DOHH2 (cell line): ENCODE data around the gene TCF7.

ENCODE experiments used
- H3F3A ChIP-seq: fragments of 200-600 bp; sonication (generic), shearing (Covaris generic); 2 replicates; pipeline ENCODE4 v1.6.0; 2016; ENCODE audit warnings: antibody characterized with exemption, mild to moderate bottlenecking; ENCODE audit not compliant: control insufficient read depth, insufficient read depth
- H3K27ac ChIP-seq: fragments of 200-600 bp; sonication (generic); 2 replicates; pipeline ENCODE4 v1.5.1; 2014; ENCODE audit warnings: low read depth, mild to moderate bottlenecking, low read length, moderate library complexity
- H3K27me3 ChIP-seq: fragments of 200-600 bp; sonication (generic); 2 replicates; pipeline ENCODE4 v1.6.1; 2014; ENCODE audit warnings: mild to moderate bottlenecking, low read length, mixed read lengths; ENCODE audit not compliant: control insufficient read depth
- H3K36me3 ChIP-seq: fragments of 200-600 bp; sonication (generic); 2 replicates; pipeline ENCODE4 v1.6.1; 2014; ENCODE audit warnings: mild to moderate bottlenecking, low read length, moderate library complexity, mixed read lengths; ENCODE audit not compliant: control insufficient read depth
- H3K4me1 ChIP-seq: fragments of 200-600 bp; sonication (generic); 2 replicates; pipeline ENCODE4 v1.6.1; 2014; ENCODE audit warnings: mild to moderate bottlenecking, low read length, mixed read lengths; ENCODE audit not compliant: control insufficient read depth
- H3K4me2 ChIP-seq: fragments of 200-600 bp; sonication (generic); 2 replicates; pipeline ENCODE4 v1.6.0; 2014; ENCODE audit warnings: mild to moderate bottlenecking, low read length, moderate library complexity
- H3K4me3 ChIP-seq: fragments of 200-600 bp; sonication (generic); 2 replicates; pipeline ENCODE4 v1.5.1; 2014; ENCODE audit warnings: mild to moderate bottlenecking, low read length, mixed read lengths
- H3K79me2 ChIP-seq: fragments of 200-600 bp; sonication (generic); 2 replicates; pipeline ENCODE4 v1.6.1; 2014; ENCODE audit warnings: mild to moderate bottlenecking, low read length, mixed read lengths; ENCODE audit not compliant: control insufficient read depth
- H3K9me2 ChIP-seq: fragments of 200-600 bp; sonication (generic); replicated peaks from 2 replicates; pipeline ENCODE4 v1.6.1; 2014; ENCODE audit warnings: mild to moderate bottlenecking, low read length, mixed read lengths; ENCODE audit not compliant: control insufficient read depth
- H3K9me3 ChIP-seq: fragments of 200-600 bp; sonication (generic); 2 replicates; pipeline ENCODE4 v1.6.1; 2014; ENCODE audit warnings: antibody characterized with exemption, low read length, mixed read lengths; ENCODE audit not compliant: control insufficient read depth, insufficient read depth
- H4K20me1 ChIP-seq: fragments of 200-600 bp; sonication (generic); 2 replicates; pipeline ENCODE4 v1.6.0; 2014; ENCODE audit warnings: low read depth, mild to moderate bottlenecking, antibody characterized with exemption, low read length, moderate library complexity; ENCODE audit not compliant: control insufficient read depth, insufficient read depth
- EZH2phosphoT487 ChIP-seq: fragments of 200-600 bp; sonication (generic); IDR thresholded peaks from 2 replicates; pipeline ENCODE4 v1.6.1; 2017; ENCODE audit warnings: borderline replicate concordance, mild to moderate bottlenecking, antibody characterized with exemption, low read length, moderate library complexity, mixed read lengths
- TF ChIP-seq, protein P1 (sequence below): fragments of 200-600 bp; sonication (generic); IDR thresholded peaks from one replicate; pipeline ENCODE4 v1.5.1; 2014; ENCODE audit warnings: antibody characterized with exemption, mild to moderate bottlenecking, low read depth, low read length; ENCODE audit not compliant: poor library complexity, severe bottlenecking

The TCF7 gene

DNA sequence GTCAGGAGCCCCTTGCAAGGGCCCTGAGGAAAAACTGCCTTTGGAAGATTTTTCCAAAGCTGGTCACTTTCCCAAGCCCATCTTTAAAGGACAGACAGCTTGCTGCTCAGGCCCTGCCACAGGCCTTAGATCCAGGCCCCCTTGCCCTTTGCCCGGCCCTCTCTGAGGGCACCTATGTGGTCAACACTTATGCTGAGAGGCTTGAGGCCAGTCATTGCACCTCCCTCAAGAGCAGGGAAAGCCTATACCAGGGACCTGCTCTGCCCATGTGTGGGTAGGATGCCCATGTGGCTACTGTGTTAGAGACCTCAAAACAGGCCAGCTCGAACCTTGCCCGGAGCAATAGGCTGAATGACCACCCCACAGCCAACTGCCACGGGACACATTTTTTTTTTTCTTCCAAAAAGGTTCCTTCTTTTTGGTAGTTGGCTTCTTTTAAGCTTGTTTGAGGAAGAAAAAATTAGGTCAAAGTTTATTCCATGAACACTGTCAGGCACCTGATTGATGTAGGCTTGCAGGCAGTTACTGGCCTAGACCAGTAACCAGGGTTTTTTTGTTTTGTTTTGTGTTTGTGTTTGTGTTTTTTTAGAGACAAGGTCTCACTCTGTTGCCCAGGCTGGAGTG is 3.8 kb downstream of the TCF7 start:
- H3K4me1 ChIP-seq = peaks cover 20% of the 10 kb centered on the region
- no peaks in the 10 kb centered on the region for H3K9me2 ChIP-seq
- no peaks in the 10 kb centered on the region for H3K79me2 ChIP-seq
- peaks cover 48% of the 10 kb centered on the region for H3K27me3 ChIP-seq
- H3K4me2 ChIP-seq = no peak overlapping the region
- no peak overlapping the region for H3K27ac ChIP-seq
- H3K36me3 ChIP-seq = no peaks in the 10 kb centered on the region
- H3K9me3 ChIP-seq = no peaks in the 10 kb centered on the region
- H4K20me1 ChIP-seq = peaks cover 10% of the 10 kb centered on the region; the same call in 1 of the 2 replicates
- H3F3A ChIP-seq = no peaks in the 10 kb centered on the region
- H3K4me3 ChIP-seq = no peak overlapping the region
- no peak for TF ChIP-seq EZH2phosphoT487
- TF ChIP-seq, protein P1, sequence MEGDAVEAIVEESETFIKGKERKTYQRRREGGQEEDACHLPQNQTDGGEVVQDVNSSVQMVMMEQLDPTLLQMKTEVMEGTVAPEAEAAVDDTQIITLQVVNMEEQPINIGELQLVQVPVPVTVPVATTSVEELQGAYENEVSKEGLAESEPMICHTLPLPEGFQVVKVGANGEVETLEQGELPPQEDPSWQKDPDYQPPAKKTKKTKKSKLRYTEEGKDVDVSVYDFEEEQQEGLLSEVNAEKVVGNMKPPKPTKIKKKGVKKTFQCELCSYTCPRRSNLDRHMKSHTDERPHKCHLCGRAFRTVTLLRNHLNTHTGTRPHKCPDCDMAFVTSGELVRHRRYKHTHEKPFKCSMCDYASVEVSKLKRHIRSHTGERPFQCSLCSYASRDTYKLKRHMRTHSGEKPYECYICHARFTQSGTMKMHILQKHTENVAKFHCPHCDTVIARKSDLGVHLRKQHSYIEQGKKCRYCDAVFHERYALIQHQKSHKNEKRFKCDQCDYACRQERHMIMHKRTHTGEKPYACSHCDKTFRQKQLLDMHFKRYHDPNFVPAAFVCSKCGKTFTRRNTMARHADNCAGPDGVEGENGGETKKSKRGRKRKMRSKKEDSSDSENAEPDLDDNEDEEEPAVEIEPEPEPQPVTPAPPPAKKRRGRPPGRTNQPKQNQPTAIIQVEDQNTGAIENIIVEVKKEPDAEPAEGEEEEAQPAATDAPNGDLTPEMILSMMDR = no peak

DNA sequence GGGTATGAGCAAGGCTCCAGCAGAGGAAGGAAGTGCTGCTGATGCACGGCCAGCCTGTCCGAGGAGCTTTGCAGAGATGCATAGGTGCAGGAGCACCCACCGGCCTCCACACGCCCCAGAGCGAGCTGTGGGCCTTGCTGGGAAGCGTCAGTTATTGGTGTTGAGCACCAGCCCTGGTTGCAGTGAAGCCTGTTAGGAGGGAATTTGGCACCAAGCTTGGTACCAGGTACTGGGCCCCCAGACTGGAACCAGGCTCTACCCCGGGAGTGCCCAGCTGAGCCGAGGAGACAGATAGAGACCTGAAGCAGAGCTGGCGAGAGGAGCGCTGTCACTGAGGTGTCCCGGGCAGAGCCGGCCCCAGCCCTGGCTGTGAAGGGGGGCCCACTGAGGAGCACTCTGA is 5.2 kb downstream of the TCF7 start:
- no peak overlapping the region for H3K4me3 ChIP-seq
- no peaks in the 10 kb centered on the region for H3K79me2 ChIP-seq
- TF ChIP-seq, protein P1 = no peak
- TF ChIP-seq EZH2phosphoT487 = no peak
- no peak overlapping the region for H3K27ac ChIP-seq
- H4K20me1 ChIP-seq = peaks cover 6% of the 10 kb centered on the region; the same call in 1 of the 2 replicates
- H3K27me3 ChIP-seq = peaks cover 38% of the 10 kb centered on the region
- no peaks in the 10 kb centered on the region for H3F3A ChIP-seq
- no peak overlapping the region for H3K4me2 ChIP-seq
- peaks cover 14% of the 10 kb centered on the region for H3K4me1 ChIP-seq
- H3K36me3 ChIP-seq = no peaks in the 10 kb centered on the region
- no peaks in the 10 kb centered on the region for H3K9me3 ChIP-seq
- no peaks in the 10 kb centered on the region for H3K9me2 ChIP-seq

DNA sequence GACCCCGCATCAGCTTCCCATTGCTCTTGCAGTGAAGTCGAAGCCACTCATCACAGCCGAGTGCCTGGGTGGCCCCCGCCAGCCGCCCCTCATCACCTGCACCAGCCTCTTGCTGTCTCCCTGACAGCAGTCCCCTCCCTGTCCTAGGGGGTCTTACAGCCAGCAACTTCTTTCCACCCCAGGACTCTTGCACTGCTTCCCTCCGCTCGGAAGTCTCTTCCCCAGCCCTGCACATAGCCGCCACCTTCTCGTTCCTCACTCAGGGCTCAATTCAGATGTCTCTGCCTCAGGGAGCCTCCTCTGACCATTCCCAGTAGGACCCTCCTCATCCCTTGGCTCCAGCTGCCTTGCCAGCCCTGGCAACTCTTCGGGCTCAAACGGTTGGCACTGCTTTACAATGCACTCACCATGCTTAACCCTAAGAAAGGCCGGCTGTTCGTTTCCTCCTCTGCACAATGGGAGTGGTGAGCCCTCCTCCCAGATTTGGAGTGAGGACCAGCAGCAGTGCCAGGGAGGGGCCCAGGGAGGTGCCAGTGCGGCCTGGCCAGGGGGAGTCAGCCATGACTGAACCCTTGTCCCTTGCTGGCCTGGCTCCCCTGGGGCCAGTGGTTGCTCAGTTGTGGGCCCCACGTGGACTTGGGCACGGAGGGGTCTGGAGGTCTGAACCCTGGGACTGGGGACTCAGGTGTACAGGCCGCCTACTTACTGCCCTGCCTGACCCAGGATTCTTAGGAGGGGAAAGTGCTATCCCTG is 6.1 kb downstream of the TCF7 start:
- H3K27me3 ChIP-seq = peaks cover 32% of the 10 kb centered on the region
- peaks cover 10% of the 10 kb centered on the region for H3K4me1 ChIP-seq

More for the DNA sequence above, 6.1 kb downstream of the TCF7 start:
- H3K4me3 ChIP-seq = no peak overlapping the region
- H3K4me2 ChIP-seq = no peak overlapping the region
- no peaks in the 10 kb centered on the region for H3F3A ChIP-seq
- no peaks in the 10 kb centered on the region for H3K9me3 ChIP-seq
- TF ChIP-seq, protein P1 = no peak
- no peaks in the 10 kb centered on the region for H3K36me3 ChIP-seq
- no peak overlapping the region for H3K27ac ChIP-seq
- H3K9me2 ChIP-seq = no peaks in the 10 kb centered on the region
- no peaks in the 10 kb centered on the region for H3K79me2 ChIP-seq
- H4K20me1 ChIP-seq = peaks cover 6% of the 10 kb centered on the region; the same call in 1 of the 2 replicates
